Keratinocyte (primary cell): ENCODE data around the gene PNLIPRP3. TPM values are rescaled to one million over a fixed set of nuclear protein-coding genes. Genes with fewer than 3 reads are reported as not detected.

Experiments used
- DNase-seq: peaks from one replicate; pipeline ENCODE4 v3.0.0-alpha.2; 2011; ENCODE audit warnings: low read depth, missing footprints, low spot score
- FAIRE-seq: peaks from 2 replicates; lab custom pipeline; 2011; peaks lifted over from hg19 to GRCh38; lab: Jason Lieb, UNC
- H2AFZ ChIP-seq: 2 replicates; pipeline ENCODE4 v1.6.0; 2012; ENCODE audit warnings: low read length, control low read depth, inconsistent platforms; ENCODE audit not compliant: control insufficient read depth
- H3K27ac ChIP-seq: 2 replicates; pipeline ENCODE4 v1.5.1; 2011; ENCODE audit warnings: low read length; ENCODE audit not compliant: control insufficient read depth, insufficient read depth
- H3K27me3 ChIP-seq: 3 replicates; pipeline ENCODE4 v1.6.0; 2011; ENCODE audit warnings: low read length; ENCODE audit not compliant: control insufficient read depth, insufficient read depth; ENCODE audit errors: extremely low read depth
- H3K36me3 ChIP-seq, 2 experiments: 2 replicates in 1 of 2; 3 replicates in 1 of 2; pipeline ENCODE4 v1.5.1; 2011; ENCODE audit warnings: low read length in 2 of 2, mild to moderate bottlenecking in 1 of 2; ENCODE audit not compliant: control insufficient read depth in 2 of 2, insufficient read depth in 2 of 2; ENCODE audit errors: extremely low read depth in 1 of 2
- H3K4me1 ChIP-seq: 3 replicates; pipeline ENCODE4 v1.5.1; 2011; ENCODE audit warnings: low read length; ENCODE audit not compliant: control insufficient read depth, insufficient read depth; ENCODE audit errors: extremely low read depth
- H3K4me2 ChIP-seq: 3 replicates; pipeline ENCODE4 v1.6.0; 2011; ENCODE audit warnings: low read depth, low read length; ENCODE audit not compliant: control insufficient read depth, insufficient read depth; ENCODE audit errors: extremely low read depth
- H3K4me3 ChIP-seq, 3 experiments: fragments of 200-600 bp in 1 of 3; sonication (generic) in 1 of 3; 2 replicates in 2 of 3; 3 replicates in 1 of 3; pipeline ENCODE4 v1.5.1; 2011 to 2016; ENCODE audit warnings: low read length in 3 of 3, mild to moderate bottlenecking in 3 of 3, control low read depth in 2 of 3, inconsistent platforms in 1 of 3, low read depth in 1 of 3, mixed read lengths in 1 of 3, mixed run types in 1 of 3, moderate library complexity in 1 of 3; ENCODE audit not compliant: control insufficient read depth in 2 of 3, insufficient read depth in 2 of 3; ENCODE audit errors: extremely low read depth in 1 of 3
- H3K79me2 ChIP-seq: 2 replicates; pipeline ENCODE4 v1.6.0; 2012; ENCODE audit warnings: low read length; ENCODE audit not compliant: control insufficient read depth, insufficient read depth
- H3K9ac ChIP-seq: 3 replicates; pipeline ENCODE4 v1.6.0; 2011; ENCODE audit warnings: low read length; ENCODE audit not compliant: control insufficient read depth, insufficient read depth; ENCODE audit errors: extremely low read depth
- H3K9me1 ChIP-seq: 3 replicates; pipeline ENCODE4 v1.6.0; 2011; ENCODE audit warnings: low read length; ENCODE audit not compliant: control insufficient read depth, insufficient read depth; ENCODE audit errors: extremely low read depth
- H3K9me3 ChIP-seq: 2 replicates; pipeline ENCODE4 v1.5.1; 2012; ENCODE audit warnings: low read depth, low read length; ENCODE audit not compliant: control insufficient read depth
- H4K20me1 ChIP-seq: 3 replicates; pipeline ENCODE4 v1.6.0; 2011; ENCODE audit warnings: low read length; ENCODE audit not compliant: control insufficient read depth, insufficient read depth; ENCODE audit errors: extremely low read depth
- EZH2 ChIP-seq: IDR thresholded peaks from one replicate; pipeline ENCODE4 v1.6.1; 2012; ENCODE audit warnings: inconsistent platforms, mild to moderate bottlenecking, low read length, moderate library complexity
- dilution Hi-C: fragments of 300-500 bp; cut with MboI; formaldehyde crosslinking; loops from one replicate; pipeline ENCODE4 v1.7.0; 2020; ENCODE audit warnings: low sequenced_read_pairs; ENCODE audit not compliant: extremely low pct_ligation_motif_present
- polyA plus RNA-seq, 5 experiments: library from polyadenylated mRNA; depleted of rRNA in 3 of 5; stranded (reverse) in 3 of 5; stranded (forward) in 1 of 5; unstranded in 1 of 5; fragments of >200 nt; gene quantifications; 1 replicate in 1 of 5; 2 replicates in 3 of 5; 3 replicates in 1 of 5; pipeline versions ENCODE4 v1.2.1 to v1.2.3, GENCODE V29; 2011 to 2012; ENCODE audit warnings: missing spikeins in 2 of 5, low read depth in 1 of 5, low replicate concordance in 1 of 5
- TF ChIP-seq, protein P1 (sequence below), 3 experiments: IDR thresholded peaks in 1 of 3; conservative IDR thresholded peaks in 1 of 3; optimal IDR thresholded peaks in 1 of 3; 2 replicates in 2 of 3; 3 replicates in 1 of 3; pipeline versions ENCODE3 to v1.5.1; 2011; ENCODE audit warnings: low read length in 3 of 3, mild to moderate bottlenecking in 3 of 3, moderate library complexity in 2 of 3, control low read depth in 1 of 3, inconsistent platforms in 1 of 3; ENCODE audit not compliant: insufficient read depth in 2 of 3; ENCODE audit errors: extremely low read depth in 1 of 3

The PNLIPRP3 gene
- polyA plus RNA-seq, 1 donor (not counting 4 experiments of a cell fraction or from before 2014, with no cell fraction given) = 117 TPM

DNA sequence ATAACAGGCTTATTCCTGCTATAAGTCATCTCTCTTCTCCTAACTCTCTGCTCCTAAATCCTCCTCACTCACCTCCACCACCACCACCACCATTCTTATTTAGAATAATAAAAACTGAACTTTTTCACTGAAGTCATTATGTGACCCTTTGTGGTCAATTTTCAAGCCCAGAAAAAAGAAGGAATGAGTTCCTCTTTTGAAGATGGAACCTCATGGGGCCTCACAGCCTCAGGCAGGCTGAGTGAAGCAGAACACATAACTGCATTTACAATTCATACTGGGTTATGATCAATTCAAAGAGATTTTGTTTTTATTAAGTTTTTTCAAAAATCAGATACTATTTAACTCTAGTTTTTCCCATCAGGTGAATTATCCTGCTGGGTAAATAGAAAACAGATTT, 29.8 kb downstream of the PNLIPRP3 start:
- Histone ChIP-seq H4K20me1 (no peaks in the 10 kb centered on the region), H3K9me3 (no peaks in the 10 kb centered on the region), H3K27ac (no peak overlapping the region), H3K4me3 (no peak overlapping the region), H3K9ac (no peak overlapping the region), H3K4me2 (no peak overlapping the region), H3K4me1 (no peaks in the 10 kb centered on the region), H2AFZ (no peak overlapping the region), H3K9me1 (no peaks in the 10 kb centered on the region), H3K36me3 (peaks cover 22 to 32% of the 10 kb centered on the region in 2 experiments), H3K79me2 (no peaks in the 10 kb centered on the region), H3K27me3 (no peaks in the 10 kb centered on the region)
- no peak for DNase-seq
- dilution Hi-C loops = no loop called here
- FAIRE-seq = no peak
- TF ChIP-seq, protein P1, sequence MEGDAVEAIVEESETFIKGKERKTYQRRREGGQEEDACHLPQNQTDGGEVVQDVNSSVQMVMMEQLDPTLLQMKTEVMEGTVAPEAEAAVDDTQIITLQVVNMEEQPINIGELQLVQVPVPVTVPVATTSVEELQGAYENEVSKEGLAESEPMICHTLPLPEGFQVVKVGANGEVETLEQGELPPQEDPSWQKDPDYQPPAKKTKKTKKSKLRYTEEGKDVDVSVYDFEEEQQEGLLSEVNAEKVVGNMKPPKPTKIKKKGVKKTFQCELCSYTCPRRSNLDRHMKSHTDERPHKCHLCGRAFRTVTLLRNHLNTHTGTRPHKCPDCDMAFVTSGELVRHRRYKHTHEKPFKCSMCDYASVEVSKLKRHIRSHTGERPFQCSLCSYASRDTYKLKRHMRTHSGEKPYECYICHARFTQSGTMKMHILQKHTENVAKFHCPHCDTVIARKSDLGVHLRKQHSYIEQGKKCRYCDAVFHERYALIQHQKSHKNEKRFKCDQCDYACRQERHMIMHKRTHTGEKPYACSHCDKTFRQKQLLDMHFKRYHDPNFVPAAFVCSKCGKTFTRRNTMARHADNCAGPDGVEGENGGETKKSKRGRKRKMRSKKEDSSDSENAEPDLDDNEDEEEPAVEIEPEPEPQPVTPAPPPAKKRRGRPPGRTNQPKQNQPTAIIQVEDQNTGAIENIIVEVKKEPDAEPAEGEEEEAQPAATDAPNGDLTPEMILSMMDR (optimal IDR thresholded peaks at IDR 0.05 in 1 of 3, IDR thresholded peaks at IDR 0.05 in 1 of 3, conservative IDR thresholded peaks at IDR 0.05 in 1 of 3; ENCODE audit: extremely low read depth in 1 of 3, insufficient read depth in 2 of 3, low read length in 3 of 3) = no peak
- no peak for TF ChIP-seq EZH2

GRCh38 chr10:116460219-116460618, 32.6 kb downstream of the PNLIPRP3 start:
- no peaks in the 10 kb centered on the region for H3K9me1 ChIP-seq
- dilution Hi-C loops = no loop called here
- no peak overlapping the region for H3K4me3 ChIP-seq
- no peak overlapping the region for H3K27ac ChIP-seq
- no peak overlapping the region for H3K9ac ChIP-seq
- no peak overlapping the region for H2AFZ ChIP-seq
- DNase-seq (no peak), FAIRE-seq (no peak)
- H3K36me3 ChIP-seq = peaks cover 31 to 40% of the 10 kb centered on the region in 2 experiments
- H3K4me2 ChIP-seq = no peak overlapping the region
- H3K9me3 ChIP-seq = no peaks in the 10 kb centered on the region
- H3K79me2 ChIP-seq = no peaks in the 10 kb centered on the region
- TF ChIP-seq, protein P1 (optimal IDR thresholded peaks at IDR 0.05 in 1 of 3, IDR thresholded peaks at IDR 0.05 in 1 of 3, conservative IDR thresholded peaks at IDR 0.05 in 1 of 3; ENCODE audit: extremely low read depth in 1 of 3, insufficient read depth in 2 of 3, low read length in 3 of 3) = no peak
- no peak for TF ChIP-seq EZH2
- H3K27me3 ChIP-seq = no peaks in the 10 kb centered on the region
- no peaks in the 10 kb centered on the region for H4K20me1 ChIP-seq
- no peaks in the 10 kb centered on the region for H3K4me1 ChIP-seq
